Neural cell (in vitro differentiated cells): Measurements from ENCODE around the gene TGFBR2. TPM values are rescaled to one million over a fixed set of nuclear protein-coding genes. Genes with fewer than 3 reads are reported as not detected.

Source experiments
- H2AFZ ChIP-seq: fragments of 200-600, 300-800 bp; sonication (generic), shearing (Covaris generic); 2 replicates; pipeline ENCODE4 v1.6.0; 2014; ENCODE audit warnings: low read depth, mild to moderate bottlenecking, antibody characterized with exemption, low read length, moderate library complexity
- H3F3A ChIP-seq: fragments of 200-600 bp; shearing (Covaris generic); 2 replicates; pipeline ENCODE4 v1.6.1; 2016; ENCODE audit warnings: mild to moderate bottlenecking, moderate library complexity, mixed read lengths, antibody characterized with exemption, low read length; ENCODE audit not compliant: insufficient read depth, poor library complexity, severe bottlenecking
- H3K27ac ChIP-seq: fragments of 200-600, 300-800 bp; sonication (generic), shearing (Covaris generic); 2 replicates; pipeline ENCODE4 v1.5.1; 2014; ENCODE audit warnings: mild to moderate bottlenecking, low read length, moderate library complexity
- H3K27me3 ChIP-seq: fragments of 300-800, 200-600 bp; sonication (generic), shearing (Covaris generic); 2 replicates; pipeline ENCODE4 v1.6.0; 2014; ENCODE audit warnings: mild to moderate bottlenecking, low read depth, low read length, moderate library complexity; ENCODE audit not compliant: insufficient read depth
- H3K36me3 ChIP-seq: fragments of 300-800, 200-600 bp; sonication (generic), shearing (Covaris generic); 2 replicates; pipeline ENCODE4 v1.5.1; 2014; ENCODE audit warnings: mild to moderate bottlenecking, antibody characterized with exemption, low read length, moderate library complexity; ENCODE audit not compliant: insufficient read depth
- H3K4me2 ChIP-seq: fragments of 300-800, 200-600 bp; sonication (generic), shearing (Covaris generic); 2 replicates; pipeline ENCODE4 v1.6.0; 2014; ENCODE audit warnings: mild to moderate bottlenecking, low read length
- H3K4me3 ChIP-seq: fragments of 300-800, 200-600 bp; sonication (generic), shearing (Covaris generic); 2 replicates; pipeline ENCODE4 v1.5.1; 2014; ENCODE audit warnings: mild to moderate bottlenecking, low read length, moderate library complexity
- H3K79me2 ChIP-seq: fragments of 200-600 bp; shearing (Covaris generic); replicated peaks from 2 replicates; pipeline ENCODE4 v1.6.0; 2014; ENCODE audit warnings: mild to moderate bottlenecking, low read length, moderate library complexity; ENCODE audit not compliant: insufficient read depth
- H3K9ac ChIP-seq: fragments of 300-800, 200-600 bp; sonication (generic), shearing (Covaris generic); 2 replicates; pipeline ENCODE4 v1.6.1; 2016; ENCODE audit warnings: mild to moderate bottlenecking, low read length, mixed read lengths
- H3K9me2 ChIP-seq: fragments of 200-600 bp; shearing (Covaris generic); 2 replicates; pipeline ENCODE4 v1.6.1; 2016; ENCODE audit warnings: mild to moderate bottlenecking, low read length, mixed read lengths; ENCODE audit not compliant: insufficient read depth
- H3K9me3 ChIP-seq: fragments of 200-600, 300-800 bp; sonication (generic), shearing (Covaris generic); 2 replicates; pipeline ENCODE4 v1.6.1; 2016; ENCODE audit warnings: mild to moderate bottlenecking, mixed run types, low read length, moderate library complexity, mixed read lengths
- H4K20me1 ChIP-seq: fragments of 200-600 bp; shearing (Covaris generic); 2 replicates; pipeline ENCODE4 v1.6.1; 2016; ENCODE audit warnings: mild to moderate bottlenecking, mixed run types; ENCODE audit not compliant: insufficient read depth
- EP300 ChIP-seq: fragments of 450-650 bp; conservative IDR thresholded peaks from 2 replicates; pipeline ENCODE4 v1.6.1; 2014; ENCODE audit warnings: antibody characterized with exemption, mild to moderate bottlenecking, moderate library complexity; ENCODE audit not compliant: poor library complexity, severe bottlenecking
- EZH2 ChIP-seq: fragments of 200-600, 300-800 bp; shearing (Covaris generic), sonication (generic); IDR thresholded peaks from 2 replicates; pipeline ENCODE4 v1.6.1; 2014; ENCODE audit warnings: antibody characterized with exemption, low read length, borderline replicate concordance, mild to moderate bottlenecking; ENCODE audit not compliant: insufficient read depth, poor library complexity, severe bottlenecking
- MXI1 ChIP-seq: fragments of 450-650 bp; conservative IDR thresholded peaks from 2 replicates; pipeline ENCODE4 v1.6.1; 2014; ENCODE audit warnings: antibody characterized with exemption, mild to moderate bottlenecking; ENCODE audit not compliant: poor library complexity, severe bottlenecking
- POLR2AphosphoS5 ChIP-seq: IDR thresholded peaks from 2 replicates; pipeline ENCODE4 v1.6.1; 2012
- RAD21 ChIP-seq: fragments of 450-650 bp; conservative IDR thresholded peaks from 2 replicates; pipeline ENCODE4 v1.6.1; 2014; ENCODE audit warnings: antibody characterized with exemption, mild to moderate bottlenecking, moderate library complexity
- SMC3 ChIP-seq: fragments of 450-650 bp; conservative IDR thresholded peaks from 2 replicates; pipeline ENCODE4 v1.6.1; 2014; ENCODE audit warnings: antibody characterized with exemption, mild to moderate bottlenecking, moderate library complexity; ENCODE audit not compliant: poor library complexity
- TAF1 ChIP-seq: IDR thresholded peaks from 2 replicates; pipeline ENCODE4 v1.6.1; 2012; ENCODE audit warnings: low read depth
- polyA plus RNA-seq: library from polyadenylated mRNA; depleted of rRNA; stranded (reverse); fragments of >200 nt; gene quantifications from 2 replicates; pipeline ENCODE4 v1.2.3, GENCODE V29; 2014
- TF ChIP-seq, protein P1 (sequence below): fragments of 450-650 bp; IDR thresholded peaks from 2 replicates; pipeline ENCODE4 v1.5.1; 2014; ENCODE audit warnings: antibody characterized with exemption, mild to moderate bottlenecking, moderate library complexity; ENCODE audit not compliant: poor library complexity, severe bottlenecking
- TF ChIP-seq, protein P2 (sequence below): IDR thresholded peaks from 2 replicates; pipeline ENCODE4 v1.6.1; 2012; ENCODE audit warnings: borderline replicate concordance

The TGFBR2 gene
- polyA plus RNA-seq, 1 donor from 2014 or later: not detected

- H3K4me3 ChIP-seq: no peak overlapping the region
- no peak for TF ChIP-seq EZH2
- TF ChIP-seq, protein P1, sequence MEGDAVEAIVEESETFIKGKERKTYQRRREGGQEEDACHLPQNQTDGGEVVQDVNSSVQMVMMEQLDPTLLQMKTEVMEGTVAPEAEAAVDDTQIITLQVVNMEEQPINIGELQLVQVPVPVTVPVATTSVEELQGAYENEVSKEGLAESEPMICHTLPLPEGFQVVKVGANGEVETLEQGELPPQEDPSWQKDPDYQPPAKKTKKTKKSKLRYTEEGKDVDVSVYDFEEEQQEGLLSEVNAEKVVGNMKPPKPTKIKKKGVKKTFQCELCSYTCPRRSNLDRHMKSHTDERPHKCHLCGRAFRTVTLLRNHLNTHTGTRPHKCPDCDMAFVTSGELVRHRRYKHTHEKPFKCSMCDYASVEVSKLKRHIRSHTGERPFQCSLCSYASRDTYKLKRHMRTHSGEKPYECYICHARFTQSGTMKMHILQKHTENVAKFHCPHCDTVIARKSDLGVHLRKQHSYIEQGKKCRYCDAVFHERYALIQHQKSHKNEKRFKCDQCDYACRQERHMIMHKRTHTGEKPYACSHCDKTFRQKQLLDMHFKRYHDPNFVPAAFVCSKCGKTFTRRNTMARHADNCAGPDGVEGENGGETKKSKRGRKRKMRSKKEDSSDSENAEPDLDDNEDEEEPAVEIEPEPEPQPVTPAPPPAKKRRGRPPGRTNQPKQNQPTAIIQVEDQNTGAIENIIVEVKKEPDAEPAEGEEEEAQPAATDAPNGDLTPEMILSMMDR: no peak
- no peaks in the 10 kb centered on the region for H3K9me2 ChIP-seq
- H3K79me2 ChIP-seq: no peaks in the 10 kb centered on the region
- H3K36me3 ChIP-seq: no peaks in the 10 kb centered on the region
- no peaks in the 10 kb centered on the region for H3K9me3 ChIP-seq
- H3K9ac ChIP-seq: no peak overlapping the region
- no peak overlapping the region for H3K4me2 ChIP-seq
- H2AFZ ChIP-seq: no peak overlapping the region
- H4K20me1 ChIP-seq: no peaks in the 10 kb centered on the region
- H3F3A ChIP-seq: no peaks in the 10 kb centered on the region
- no peak overlapping the region for H3K27ac ChIP-seq
- no peaks in the 10 kb centered on the region for H3K27me3 ChIP-seq
Observed at GRCh38 chr3:30622047-30622545, 15.7 kb downstream of the TGFBR2 start.

DNA sequence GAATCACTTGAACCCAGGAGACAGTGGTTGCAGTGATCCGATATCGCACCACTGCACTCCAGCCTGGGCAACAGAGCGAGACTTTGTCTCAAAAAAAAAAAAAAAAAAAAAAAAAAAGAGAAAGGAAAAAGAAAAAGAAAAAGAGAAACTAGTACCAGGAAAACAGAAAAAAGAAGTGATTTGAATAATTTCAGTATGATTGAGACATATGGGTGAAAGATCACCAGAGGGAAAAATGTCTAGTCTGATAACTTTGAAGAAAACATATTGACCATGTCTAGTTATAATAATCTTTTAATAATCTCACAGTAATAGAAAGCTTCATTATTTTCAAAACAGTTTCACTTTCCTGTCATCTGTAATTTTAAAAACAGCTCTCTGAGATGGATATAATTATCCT, 16.4 kb downstream of the TGFBR2 start:
- H3K4me2 ChIP-seq: no peak overlapping the region
- no peaks in the 10 kb centered on the region for H3K79me2 ChIP-seq

More for the DNA sequence above, 16.4 kb downstream of the TGFBR2 start:
- H3K9me2 ChIP-seq: no peaks in the 10 kb centered on the region
- no peak overlapping the region for H2AFZ ChIP-seq
- no peaks in the 10 kb centered on the region for H3K36me3 ChIP-seq
- no peak overlapping the region for H3K27ac ChIP-seq
- no peaks in the 10 kb centered on the region for H3K9me3 ChIP-seq
- H3K4me3 ChIP-seq: no peak overlapping the region
- no peaks in the 10 kb centered on the region for H3F3A ChIP-seq
- TF ChIP-seq MXI1: no peak
- TF ChIP-seq, protein P1: no peak
- TF ChIP-seq RAD21: no peak
- TF ChIP-seq, protein P2, sequence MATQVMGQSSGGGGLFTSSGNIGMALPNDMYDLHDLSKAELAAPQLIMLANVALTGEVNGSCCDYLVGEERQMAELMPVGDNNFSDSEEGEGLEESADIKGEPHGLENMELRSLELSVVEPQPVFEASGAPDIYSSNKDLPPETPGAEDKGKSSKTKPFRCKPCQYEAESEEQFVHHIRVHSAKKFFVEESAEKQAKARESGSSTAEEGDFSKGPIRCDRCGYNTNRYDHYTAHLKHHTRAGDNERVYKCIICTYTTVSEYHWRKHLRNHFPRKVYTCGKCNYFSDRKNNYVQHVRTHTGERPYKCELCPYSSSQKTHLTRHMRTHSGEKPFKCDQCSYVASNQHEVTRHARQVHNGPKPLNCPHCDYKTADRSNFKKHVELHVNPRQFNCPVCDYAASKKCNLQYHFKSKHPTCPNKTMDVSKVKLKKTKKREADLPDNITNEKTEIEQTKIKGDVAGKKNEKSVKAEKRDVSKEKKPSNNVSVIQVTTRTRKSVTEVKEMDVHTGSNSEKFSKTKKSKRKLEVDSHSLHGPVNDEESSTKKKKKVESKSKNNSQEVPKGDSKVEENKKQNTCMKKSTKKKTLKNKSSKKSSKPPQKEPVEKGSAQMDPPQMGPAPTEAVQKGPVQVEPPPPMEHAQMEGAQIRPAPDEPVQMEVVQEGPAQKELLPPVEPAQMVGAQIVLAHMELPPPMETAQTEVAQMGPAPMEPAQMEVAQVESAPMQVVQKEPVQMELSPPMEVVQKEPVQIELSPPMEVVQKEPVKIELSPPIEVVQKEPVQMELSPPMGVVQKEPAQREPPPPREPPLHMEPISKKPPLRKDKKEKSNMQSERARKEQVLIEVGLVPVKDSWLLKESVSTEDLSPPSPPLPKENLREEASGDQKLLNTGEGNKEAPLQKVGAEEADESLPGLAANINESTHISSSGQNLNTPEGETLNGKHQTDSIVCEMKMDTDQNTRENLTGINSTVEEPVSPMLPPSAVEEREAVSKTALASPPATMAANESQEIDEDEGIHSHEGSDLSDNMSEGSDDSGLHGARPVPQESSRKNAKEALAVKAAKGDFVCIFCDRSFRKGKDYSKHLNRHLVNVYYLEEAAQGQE: no peak
- TF ChIP-seq SMC3: no peak
- no peak for TF ChIP-seq EP300
- TF ChIP-seq POLR2AphosphoS5: no peak
- no peak for TF ChIP-seq EZH2
- no peak for TF ChIP-seq TAF1
- H3K27me3 ChIP-seq: no peaks in the 10 kb centered on the region
- H3K9ac ChIP-seq: no peak overlapping the region
- no peaks in the 10 kb centered on the region for H4K20me1 ChIP-seq
